Hepatic stellate cell (primary cell): ENCODE results near the gene MTERF1.
"Not testable (repeated sequence)": the region's sequence is repeated elsewhere in the genome, so short reads cannot be mapped to it uniquely, and the experiment has no call there.

ENCODE experiments used
- DNase-seq: peaks from one replicate; pipeline ENCODE4 v3.0.0; 2011; ENCODE audit warnings: low spot score

Gene MTERF1, protein sequence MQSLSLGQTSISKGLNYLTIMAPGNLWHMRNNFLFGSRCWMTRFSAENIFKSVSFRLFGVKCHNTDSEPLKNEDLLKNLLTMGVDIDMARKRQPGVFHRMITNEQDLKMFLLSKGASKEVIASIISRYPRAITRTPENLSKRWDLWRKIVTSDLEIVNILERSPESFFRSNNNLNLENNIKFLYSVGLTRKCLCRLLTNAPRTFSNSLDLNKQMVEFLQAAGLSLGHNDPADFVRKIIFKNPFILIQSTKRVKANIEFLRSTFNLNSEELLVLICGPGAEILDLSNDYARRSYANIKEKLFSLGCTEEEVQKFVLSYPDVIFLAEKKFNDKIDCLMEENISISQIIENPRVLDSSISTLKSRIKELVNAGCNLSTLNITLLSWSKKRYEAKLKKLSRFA

GRCh38 chr7:91880413-91881241, at the start of gene MTERF1:
Gene MTERF1, minus strand, starts transcription at chr7:91880702. Its CDS starts 619 bp downstream, at chr7:91880083.
- peak; percentile 84 for DNase-seq

GRCh38 chr7:91929463-91929862, 49.0 kb upstream of the MTERF1 start:
- DNase-seq, result no peak

DNA sequence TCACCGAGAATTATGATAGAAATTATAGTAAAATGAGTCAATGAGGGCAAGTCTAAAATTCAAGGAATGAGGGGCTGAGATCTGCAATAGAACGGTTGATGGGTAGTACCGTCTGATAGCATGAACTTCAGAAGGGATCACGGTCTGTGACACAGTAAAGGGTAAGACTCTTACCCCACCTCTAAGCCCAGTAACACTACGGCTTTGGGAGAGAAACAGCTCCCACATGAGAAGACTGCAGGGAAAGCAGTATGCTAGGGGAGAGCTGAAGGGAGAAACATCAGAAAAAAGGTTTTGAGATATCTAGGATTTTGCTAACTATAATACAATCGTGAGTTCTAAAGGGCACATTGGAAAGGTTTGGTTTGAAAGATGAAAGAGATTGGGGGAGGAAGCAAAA, 47.4 kb upstream of the MTERF1 start:
- no peak for DNase-seq

- DNase-seq, result no peak
These were observed 42.4 kb upstream of the MTERF1 start for GRCh38 chr7:91922857-91923256.

GRCh38 chr7:91918356-91918755, 37.9 kb upstream of the MTERF1 start:
- DNase-seq, result no peak

GRCh38 chr7:91916051-91916440, 35.5 kb upstream of the MTERF1 start:
- DNase-seq, result no peak

DNA sequence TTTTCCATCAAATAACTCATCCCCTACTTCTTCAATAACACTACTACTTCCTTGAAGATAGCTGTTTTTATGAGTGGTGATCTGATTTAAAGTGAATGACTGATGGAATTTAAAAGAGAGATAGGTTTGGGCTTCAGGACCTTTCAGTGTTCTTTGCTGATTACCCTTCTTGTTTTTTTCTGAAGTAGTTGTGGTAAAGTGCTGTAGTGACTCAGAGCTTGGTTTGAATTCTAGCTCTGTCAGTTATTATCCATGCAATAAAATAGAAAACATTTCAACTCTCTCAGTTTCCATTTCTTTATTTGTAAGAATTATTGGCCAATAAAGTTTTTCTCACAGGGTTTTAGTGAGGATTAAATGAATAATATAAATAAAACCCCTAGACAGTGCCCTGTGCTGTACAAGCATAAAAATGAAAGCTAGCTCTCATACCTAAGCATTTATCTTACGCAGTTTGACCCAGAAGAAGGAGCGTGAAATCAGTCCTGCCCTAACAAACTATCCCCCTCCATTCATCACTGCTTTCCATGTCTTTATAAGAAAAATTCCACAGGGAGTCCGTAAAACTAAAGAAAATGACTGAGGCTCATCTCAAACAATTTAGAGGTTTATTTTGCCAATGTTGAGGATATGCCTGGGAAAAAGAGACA, 35.0 kb upstream of the MTERF1 start:
- no peak for DNase-seq

DNA sequence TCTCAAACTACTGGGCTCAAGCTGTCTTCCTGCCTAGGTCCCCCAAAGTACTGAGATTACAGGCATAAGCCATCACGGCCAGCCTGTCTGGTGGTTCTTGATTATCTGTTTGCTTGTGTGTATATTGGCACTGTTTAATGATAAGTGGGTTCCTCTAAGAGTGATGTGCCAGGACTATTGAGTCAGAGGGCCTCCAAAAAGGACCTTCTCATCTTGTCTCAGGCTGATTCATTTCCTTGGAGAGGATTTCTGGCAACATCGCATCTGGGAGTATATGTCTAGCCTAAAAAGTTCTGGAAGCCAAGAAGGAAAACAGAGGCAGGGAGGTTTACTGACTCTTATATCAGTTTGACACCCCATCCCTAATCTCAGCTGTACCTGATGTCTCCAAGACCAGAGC, 33.1 kb upstream of the MTERF1 start:
- peak; percentile 33 for DNase-seq

DNA sequence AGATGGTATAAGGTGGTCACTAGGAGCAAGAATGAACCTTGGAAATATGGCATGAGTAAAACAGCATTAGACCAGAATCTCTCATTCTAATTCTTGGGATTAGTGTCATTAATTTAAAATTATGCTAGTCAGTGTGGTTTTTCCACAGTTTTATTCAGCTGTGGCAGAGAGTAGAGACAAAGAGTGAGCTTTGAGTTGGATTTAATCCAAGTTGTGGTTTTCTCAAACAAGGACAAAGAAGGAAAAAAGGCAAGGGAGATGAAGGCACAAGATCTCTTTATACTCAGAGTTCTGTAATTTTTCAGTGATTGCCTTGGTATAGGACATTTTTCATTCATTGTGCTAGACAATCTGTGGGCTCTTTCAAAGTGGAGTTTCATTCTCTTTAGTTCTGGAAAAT, 32.0 kb upstream of the MTERF1 start:
- DNase-seq, result no peak

DNA sequence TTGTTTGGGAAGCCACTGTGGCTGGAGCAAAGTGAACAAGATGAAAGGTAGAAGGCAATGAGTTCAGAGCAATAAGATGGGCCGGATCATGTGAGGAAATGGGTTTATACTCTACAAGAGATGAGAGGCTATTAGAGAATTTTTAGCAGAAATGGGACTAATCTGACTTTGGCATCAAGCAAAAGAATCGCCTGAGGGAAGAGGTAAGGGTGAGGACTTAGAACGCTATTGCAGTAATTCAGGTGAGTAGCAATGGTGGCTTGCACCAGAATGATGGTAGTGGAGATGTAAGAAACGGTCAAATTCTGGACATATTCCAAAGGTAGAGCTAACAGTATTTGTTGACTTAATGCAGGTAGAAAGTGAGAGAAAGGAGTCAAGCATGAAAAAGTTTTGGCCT, 30.6 kb upstream of the MTERF1 start:
- DNase-seq, result no peak

DNA sequence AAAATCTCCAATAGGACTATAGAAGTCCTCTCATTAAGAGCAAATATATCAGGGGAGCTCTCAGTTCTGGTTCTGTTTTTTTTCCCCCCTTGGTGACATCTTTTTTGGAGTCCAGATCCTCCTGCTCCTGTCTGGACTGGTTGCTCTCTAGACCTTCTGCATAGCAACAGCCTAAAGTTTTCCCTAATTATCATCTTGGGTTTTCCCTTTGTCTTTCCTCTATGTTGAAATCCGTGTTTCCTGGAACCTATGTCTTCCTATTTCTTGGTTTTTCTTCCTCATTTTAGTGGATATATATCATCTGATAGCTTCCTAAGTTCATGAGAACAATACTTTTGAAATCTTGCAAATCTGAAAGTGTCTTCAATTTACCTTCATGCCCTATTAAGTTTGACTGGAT, 29.7 kb upstream of the MTERF1 start:
- no peak for DNase-seq

DNA sequence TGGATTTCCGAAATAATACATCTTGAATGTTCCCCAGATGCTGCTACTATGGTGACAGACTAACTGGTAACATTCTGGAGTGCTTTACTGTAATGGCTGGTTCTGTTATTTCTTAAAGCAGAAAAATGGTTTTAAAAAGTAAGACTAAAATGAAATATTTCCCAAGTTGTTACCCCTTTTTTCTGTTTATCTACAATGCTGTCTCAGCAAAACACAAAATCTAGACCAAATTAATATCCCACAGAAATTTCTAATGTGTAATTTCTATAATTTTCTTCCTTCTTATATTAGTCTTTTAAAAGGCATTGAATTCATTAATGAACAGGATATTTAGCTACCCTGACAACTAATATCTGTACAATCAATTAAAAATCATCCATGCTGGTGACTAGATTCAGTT, 19.1 kb upstream of the MTERF1 start:
- DNase-seq, result no peak

DNA sequence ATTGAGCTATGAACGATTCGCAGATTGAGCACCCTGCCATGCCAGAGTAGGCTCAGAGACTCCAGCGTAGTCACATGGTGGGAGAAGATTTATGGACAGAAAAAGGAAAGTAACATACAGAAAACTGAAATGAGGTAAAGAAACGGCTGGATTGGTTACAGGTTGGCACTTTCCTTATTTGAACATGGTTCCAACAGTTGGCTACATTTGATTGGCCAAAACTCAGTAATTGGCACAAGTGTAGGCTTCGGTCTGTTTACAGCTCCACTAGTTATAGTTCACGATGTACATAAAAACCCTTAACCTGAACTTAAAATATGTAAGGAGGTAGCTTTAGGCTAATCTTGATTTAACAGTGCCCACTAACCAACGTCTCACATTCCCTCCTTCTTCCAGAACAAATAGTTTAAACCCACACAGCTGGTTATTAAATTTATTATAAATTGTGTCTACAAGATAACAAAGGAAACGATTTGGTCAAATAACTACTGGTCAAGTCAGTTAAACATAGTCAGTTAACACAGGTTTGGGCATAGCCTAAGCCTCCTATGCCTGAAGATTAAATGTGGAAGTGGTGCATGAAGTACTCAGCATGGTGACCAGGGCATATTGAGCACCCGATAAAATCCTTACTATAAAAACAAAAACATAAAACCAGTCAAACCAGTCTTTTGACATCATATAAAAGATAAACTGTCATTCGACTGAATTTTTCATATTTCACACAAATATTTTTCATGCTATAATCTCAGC, 17.9 kb upstream of the MTERF1 start:
- DNase-seq, result no peak

- DNase-seq, result peak; percentile 19
These were observed 14.4 kb upstream of the MTERF1 start for GRCh38 chr7:91894781-91895480.

DNA sequence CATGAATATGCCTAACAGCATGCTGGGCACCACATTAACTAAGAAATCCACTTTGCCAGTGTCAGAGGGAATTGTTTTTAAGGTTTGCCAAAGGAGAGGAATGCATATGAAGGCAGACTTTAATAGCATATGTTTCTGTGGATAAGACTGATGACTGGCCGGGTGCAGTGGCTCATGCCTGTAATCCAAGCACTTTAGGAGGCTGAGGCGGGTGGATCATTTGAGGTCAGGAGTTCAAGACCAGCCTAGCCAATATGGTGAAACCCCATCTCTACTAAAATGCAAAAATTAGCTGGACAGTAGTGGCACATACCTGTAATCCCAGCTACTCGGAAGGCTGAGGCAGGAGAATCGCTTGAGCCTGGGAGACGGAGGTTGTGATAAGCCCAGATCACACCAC, 13.2 kb upstream of the MTERF1 start:
- not testable (repeated sequence) for DNase-seq

GRCh38 chr7:91892821-91893340, 12.4 kb upstream of the MTERF1 start:
- peak; percentile 31 for DNase-seq

- DNase-seq, result no peak
These were observed 11.7 kb upstream of the MTERF1 start for GRCh38 chr7:91892099-91892705.

GRCh38 chr7:91888271-91889175, 8.0 kb upstream of the MTERF1 start:
- not testable (repeated sequence) for DNase-seq

GRCh38 chr7:91887336-91888213, 7.1 kb upstream of the MTERF1 start:
- DNase-seq, result not testable (repeated sequence)
